HG02798 (cell line): Measurements from ENCODE around the gene CERS6.

Experiments
- ATAC-seq: cut with Tn5 transposase; IDR thresholded peaks from one replicate; pipeline ENCODE4 v1.9.1; 2021; ENCODE audit warnings: mild to moderate bottlenecking; ENCODE audit not compliant: unreplicated experiment, poor library complexity

The CERS6 gene

GRCh38 chr2:168592181-168592831, 136.2 kb downstream of the CERS6 start:
- no peak for ATAC-seq

DNA sequence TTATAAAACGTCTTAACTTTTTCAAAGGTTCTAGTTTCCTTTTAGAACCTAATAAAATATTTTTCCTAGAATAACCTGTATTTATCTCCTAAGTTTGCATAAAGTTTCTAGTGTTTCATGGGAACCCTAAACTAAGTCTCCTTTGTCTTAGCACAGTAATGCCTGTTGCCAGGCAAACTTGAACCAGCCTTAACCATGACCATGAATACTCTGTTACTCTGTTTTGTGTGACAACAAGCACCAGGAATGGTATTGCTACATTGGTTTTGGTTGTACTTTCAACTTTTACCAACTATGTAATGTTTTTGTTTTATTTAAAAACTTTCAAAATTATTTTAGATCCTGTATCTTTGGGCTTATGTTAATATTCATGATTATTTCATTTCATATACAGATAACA, 137.6 kb downstream of the CERS6 start:
- peak; percentile 59 for ATAC-seq

- ATAC-seq: peak; percentile 80
Measured at GRCh38 chr2:168594778-168595177, 138.7 kb downstream of the CERS6 start.

- ATAC-seq: no peak
Measured at GRCh38 chr2:168596881-168597655, 141.0 kb downstream of the CERS6 start.

DNA sequence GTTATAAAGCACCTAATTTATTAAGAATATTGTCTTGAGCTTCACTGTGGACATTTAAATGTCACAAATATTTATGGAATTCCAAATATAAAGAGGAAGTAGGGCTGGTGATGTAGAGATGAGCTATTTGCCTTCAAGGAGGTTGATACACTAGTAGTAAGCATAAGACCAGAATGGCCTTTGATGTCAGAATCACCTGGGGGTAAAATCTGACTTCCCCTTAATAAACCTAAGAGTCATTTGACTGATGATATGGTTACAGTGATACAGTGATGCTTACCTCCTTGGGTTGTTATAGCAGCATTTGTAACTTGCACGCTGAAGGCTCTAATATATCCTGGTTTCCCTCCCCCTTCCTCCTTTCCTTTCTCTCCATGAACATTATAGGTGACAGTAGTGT, 143.7 kb downstream of the CERS6 start:
- no peak for ATAC-seq

- no peak for ATAC-seq
Measured at GRCh38 chr2:168600949-168601348, 144.9 kb downstream of the CERS6 start.

DNA sequence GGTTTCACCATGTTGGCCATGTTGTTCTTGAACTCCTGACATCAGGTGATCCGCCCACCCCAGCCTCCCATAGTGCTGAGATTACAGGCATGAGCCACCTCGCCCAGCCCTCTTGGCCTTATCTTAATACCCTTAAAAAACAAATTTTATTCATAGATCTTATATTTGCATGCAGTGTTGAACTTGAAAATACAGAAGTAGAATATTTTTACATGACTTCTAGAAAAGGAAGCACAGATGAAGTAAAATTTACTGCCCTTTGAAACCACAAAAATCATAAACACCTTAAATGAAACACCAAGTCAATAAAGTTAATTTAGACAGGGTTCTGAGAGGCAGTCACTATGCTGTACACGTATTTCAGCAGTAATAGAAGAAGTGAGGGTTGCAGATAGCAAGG, 145.7 kb downstream of the CERS6 start:
- ATAC-seq: peak; percentile 73

DNA sequence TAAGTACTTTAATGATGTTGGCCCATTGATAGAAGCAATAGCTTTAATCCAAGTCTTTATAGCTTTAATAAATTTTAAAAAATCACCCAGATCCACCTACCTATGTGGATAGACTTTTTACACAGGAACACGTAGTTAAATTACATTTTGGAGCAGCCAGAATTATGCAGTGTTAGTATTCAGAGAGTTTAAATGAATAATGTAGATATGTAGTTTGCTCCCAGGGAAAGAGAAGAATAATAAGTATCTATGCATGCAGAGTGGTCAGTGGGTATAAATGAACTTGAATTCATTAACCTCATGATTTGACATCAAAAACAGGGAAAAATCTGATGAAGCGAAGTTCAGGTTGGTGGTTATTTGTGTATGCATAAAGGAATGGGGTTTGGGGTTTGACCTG, 146.3 kb downstream of the CERS6 start:
- ATAC-seq: no peak

DNA sequence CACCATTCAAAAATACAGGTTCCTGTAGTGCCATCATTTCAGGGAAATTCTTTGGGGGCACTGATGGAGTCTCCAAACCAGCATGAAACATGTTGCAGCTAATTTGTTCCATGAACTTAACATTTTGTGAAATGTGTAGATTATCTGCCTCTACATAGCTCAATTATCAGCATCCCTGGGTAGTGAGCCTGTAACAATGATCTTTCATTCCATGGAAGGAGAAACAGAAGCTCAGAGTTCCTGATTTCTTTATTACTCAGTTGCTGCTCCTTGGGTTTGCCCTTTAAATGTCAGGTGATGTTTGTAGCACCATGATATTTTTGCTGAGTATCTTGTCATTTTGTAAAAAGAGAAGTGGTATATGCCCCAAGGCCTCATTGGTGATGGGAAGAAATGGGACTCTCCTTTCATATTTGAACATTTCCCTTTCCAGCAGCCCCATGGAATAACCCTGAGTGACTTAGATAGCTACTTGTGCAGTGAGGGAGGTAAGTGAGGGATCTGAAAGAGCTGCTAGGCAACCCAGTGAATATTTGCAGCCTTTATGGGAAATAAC, 146.9 kb downstream of the CERS6 start:
- no peak for ATAC-seq

- no peak for ATAC-seq
Measured at GRCh38 chr2:168603439-168603961, 147.4 kb downstream of the CERS6 start.

GRCh38 chr2:168604252-168604651, 148.2 kb downstream of the CERS6 start:
- ATAC-seq: no peak

DNA sequence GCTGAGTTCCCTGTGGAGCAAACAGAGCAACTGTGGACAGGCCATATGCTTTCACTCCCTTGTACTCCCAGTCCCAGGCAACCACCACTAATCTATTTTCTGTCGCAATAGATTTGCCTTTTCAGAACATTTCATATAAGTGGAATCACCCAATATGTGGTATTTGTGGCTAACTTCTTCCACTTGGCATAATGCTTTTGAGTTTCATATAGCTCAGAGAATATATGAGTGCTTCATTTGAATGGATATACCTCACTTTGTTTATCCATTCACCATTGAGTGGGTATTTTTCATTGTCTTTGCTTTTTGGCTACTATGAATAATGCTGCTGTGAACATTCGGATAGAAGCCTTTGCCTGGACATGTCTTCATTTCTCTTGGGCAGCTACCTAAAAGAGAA, 151.9 kb downstream of the CERS6 start:
- ATAC-seq: no peak

GRCh38 chr2:168608796-168609195, 152.7 kb downstream of the CERS6 start:
- no peak for ATAC-seq

GRCh38 chr2:168611091-168611490, 155.0 kb downstream of the CERS6 start:
- ATAC-seq: no peak

GRCh38 chr2:168611896-168612650, 156.0 kb downstream of the CERS6 start:
- ATAC-seq: no peak

GRCh38 chr2:168612719-168613118, 156.6 kb downstream of the CERS6 start:
- no peak for ATAC-seq

DNA sequence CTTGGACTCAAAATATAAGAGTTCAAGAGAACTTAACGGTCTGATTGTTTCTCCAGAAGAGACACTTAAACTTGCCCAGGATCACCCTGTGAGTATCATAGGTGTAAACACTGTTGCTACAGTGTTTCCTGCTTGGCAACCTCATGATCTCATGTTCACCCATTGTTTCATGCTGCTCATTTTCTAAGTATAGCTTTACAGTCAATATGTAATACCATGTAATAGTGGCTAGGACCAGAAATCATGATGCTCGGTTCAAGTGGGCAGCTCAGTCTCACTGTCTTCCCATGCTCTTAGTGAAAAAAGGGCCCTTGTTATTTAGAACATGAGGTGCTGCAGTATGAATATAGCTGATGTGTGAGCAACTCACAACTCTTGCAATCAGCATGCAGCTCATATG, 157.5 kb downstream of the CERS6 start:
- ATAC-seq: no peak

GRCh38 chr2:168614172-168615018, 158.3 kb downstream of the CERS6 start:
- no peak for ATAC-seq

- ATAC-seq: no peak
Measured at GRCh38 chr2:168620554-168620953, 164.5 kb downstream of the CERS6 start.

DNA sequence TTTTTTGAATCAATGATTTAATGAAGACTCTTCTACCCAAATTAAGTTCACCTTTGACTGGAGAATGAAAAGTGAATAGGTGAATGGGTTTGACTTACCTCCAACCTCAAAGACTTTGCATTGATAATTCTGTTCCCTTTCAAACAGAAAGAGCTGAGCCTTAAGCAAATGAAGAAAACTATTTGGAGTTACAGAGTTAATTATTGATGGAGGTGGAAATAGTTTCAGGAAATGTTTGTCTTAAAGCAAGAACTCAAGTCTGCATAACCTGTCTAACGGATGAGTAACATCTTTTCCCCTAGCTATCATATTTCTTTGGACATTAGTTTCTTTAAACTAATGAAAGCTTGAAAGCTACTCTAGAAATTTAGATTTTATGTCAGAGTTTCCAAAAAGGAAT, 166.5 kb downstream of the CERS6 start:
- no peak for ATAC-seq
